Measurements from ENCODE around the gene KRTAP2-4.
"Not testable (repeated sequence)": the region's sequence is repeated elsewhere in the genome, so short reads cannot be mapped to it uniquely, and the experiment has no call there.

DNA sequence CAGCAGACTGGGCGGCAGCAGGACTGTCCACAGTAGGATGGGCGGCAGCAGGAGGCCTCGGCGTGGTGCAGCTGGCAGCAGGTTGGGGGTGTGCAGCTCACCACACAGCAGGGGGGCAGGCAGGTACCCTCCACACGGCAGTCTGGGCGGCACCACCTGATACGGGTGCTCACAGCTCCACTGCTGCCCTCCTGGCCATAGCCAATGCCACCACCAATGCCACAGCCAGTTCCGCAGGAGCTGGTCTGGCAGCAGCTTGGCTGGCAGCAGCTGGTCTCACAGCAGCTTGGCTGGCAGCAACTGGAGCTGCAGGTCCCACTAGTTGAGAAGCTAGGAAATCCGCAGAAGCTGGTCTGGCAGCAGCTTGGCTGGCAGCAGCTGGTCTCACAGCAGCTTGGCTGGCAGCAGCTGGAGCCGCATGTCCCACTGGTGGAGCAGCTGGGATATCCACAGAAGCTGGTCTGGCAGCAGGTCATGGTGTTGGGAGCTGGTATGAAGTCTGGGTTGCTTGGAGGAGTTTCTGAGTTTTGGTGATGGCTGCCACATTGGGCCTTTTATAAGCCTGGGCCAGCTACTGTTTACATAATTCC is 31.2 kb downstream of the KRTAP2-4 start, which contains the start of gene KRTAP1-3:
- not testable (repeated sequence) for TF ChIP-seq POLR2AphosphoS5 (IDR thresholded peaks at IDR 0.05; ENCODE audit: borderline replicate concordance, low read depth, low read length); EZH2 (IDR thresholded peaks at IDR 0.05)
